WERI-Rb-1 (cell line): Measurements from ENCODE around the gene KCNK7.

Experiments used
- DNase-seq: peaks from one replicate; pipeline ENCODE4 v3.0.0-alpha.2; 2020
- H3K27ac ChIP-seq: fragments of 250-450 bp; sonication (Bioruptor Pico); 2 replicates; pipeline ENCODE4 v1.5.1; 2020; ENCODE audit warnings: mild to moderate bottlenecking, moderate library complexity
- H3K27me3 ChIP-seq: fragments of 250-450 bp; sonication (Bioruptor Pico); 2 replicates; pipeline ENCODE4 v1.5.1; 2021; ENCODE audit warnings: mild to moderate bottlenecking, low read depth, moderate library complexity; ENCODE audit not compliant: insufficient read depth, severe bottlenecking
- H3K36me3 ChIP-seq: fragments of 250-450 bp; sonication (Bioruptor Pico); 2 replicates; pipeline ENCODE4 v1.5.1; 2020; ENCODE audit warnings: mild to moderate bottlenecking, moderate library complexity
- H3K4me3 ChIP-seq: 2 replicates; pipeline ENCODE4 v1.5.1; 2011; ENCODE audit warnings: low read depth, mild to moderate bottlenecking, control low read depth, low read length
- H3K9me3 ChIP-seq: fragments of 250-450 bp; sonication (Bioruptor Pico); 2 replicates; pipeline ENCODE4 v1.5.1; 2021; ENCODE audit warnings: mild to moderate bottlenecking, moderate library complexity; ENCODE audit not compliant: severe bottlenecking
- CTCF ChIP-seq: IDR thresholded peaks from 2 replicates; pipeline ENCODE4 v1.5.1; 2011; ENCODE audit warnings: low read depth, mild to moderate bottlenecking, control low read depth, inconsistent platforms, low read length

Gene KCNK7

GRCh38 chr11:65576232-65576866 lies 19.3 kb downstream of the KCNK7 start:
- Histone ChIP-seq H3K27ac (peak overlapping the region; percentile 43; the same call in 1 of the 2 replicates), H3K9me3 (no peaks in the 10 kb centered on the region), H3K36me3 (peaks cover 18% of the 10 kb centered on the region), H3K27me3 (no peaks in the 10 kb centered on the region), H3K4me3 (peak overlapping the region; percentile 58)
- DNase-seq: no peak
- TF ChIP-seq CTCF: no peak

GRCh38 chr11:65575568-65576231 lies 19.9 kb downstream of the KCNK7 start, which contains the start of gene EHBP1L1:
Gene EHBP1L1 (plus strand): TSS chr11:65576053. CDS start chr11:65576303, 250 bp downstream.
- H3K4me3 ChIP-seq: peak within 1 kb of the TSS; percentile 58
- peaks cover 18% of the 10 kb centered on the region for H3K36me3 ChIP-seq
- H3K27ac ChIP-seq: peak within 1 kb of the TSS; percentile 74; the same call in 1 of the 2 replicates
- TF ChIP-seq CTCF: no peak
- DNase-seq: peak; percentile 55
- no peaks in the 10 kb centered on the region for H3K27me3 ChIP-seq
- H3K9me3 ChIP-seq: no peaks in the 10 kb centered on the region

GRCh38 chr11:65574811-65575567 lies 20.6 kb downstream of the KCNK7 start:
- Histone ChIP-seq H3K27ac (peak overlapping the region; percentile 74), H3K27me3 (no peaks in the 10 kb centered on the region), H3K36me3 (peaks cover 17% of the 10 kb centered on the region), H3K4me3 (peak overlapping the region; percentile 43), H3K9me3 (no peaks in the 10 kb centered on the region)
- TF ChIP-seq CTCF: no peak
- no peak for DNase-seq

GRCh38 chr11:65574109-65574810 lies 21.3 kb downstream of the KCNK7 start:
- Histone ChIP-seq H3K36me3 (peaks cover 15% of the 10 kb centered on the region), H3K9me3 (no peaks in the 10 kb centered on the region), H3K27me3 (no peaks in the 10 kb centered on the region), H3K27ac (peak overlapping the region; percentile 74), H3K4me3 (peak overlapping the region; percentile 43)
- TF ChIP-seq CTCF: peak; percentile 65
- DNase-seq: peak; percentile 92

- H3K27ac ChIP-seq: peak overlapping the region; percentile 74
- no peak for DNase-seq
- peak overlapping the region; percentile 64 for H3K4me3 ChIP-seq
- H3K36me3 ChIP-seq: peaks cover 17% of the 10 kb centered on the region
- TF ChIP-seq CTCF: no peak
- H3K27me3 ChIP-seq: no peaks in the 10 kb centered on the region
- no peaks in the 10 kb centered on the region for H3K9me3 ChIP-seq
These were observed 22.1 kb downstream of the KCNK7 start for GRCh38 chr11:65573391-65574079.
